HG03520 (cell line): ENCODE data around the gene HSD17B2.
"Not testable (repeated sequence)": the region's sequence is repeated elsewhere in the genome, so short reads cannot be mapped to it uniquely, and the experiment has no call there.

Experiments
- ATAC-seq: cut with Tn5 transposase; IDR thresholded peaks from one replicate; pipeline ENCODE4 v1.9.1; 2021; ENCODE audit warnings: mild to moderate bottlenecking, moderate library complexity; ENCODE audit not compliant: unreplicated experiment

The HSD17B2 gene, protein sequence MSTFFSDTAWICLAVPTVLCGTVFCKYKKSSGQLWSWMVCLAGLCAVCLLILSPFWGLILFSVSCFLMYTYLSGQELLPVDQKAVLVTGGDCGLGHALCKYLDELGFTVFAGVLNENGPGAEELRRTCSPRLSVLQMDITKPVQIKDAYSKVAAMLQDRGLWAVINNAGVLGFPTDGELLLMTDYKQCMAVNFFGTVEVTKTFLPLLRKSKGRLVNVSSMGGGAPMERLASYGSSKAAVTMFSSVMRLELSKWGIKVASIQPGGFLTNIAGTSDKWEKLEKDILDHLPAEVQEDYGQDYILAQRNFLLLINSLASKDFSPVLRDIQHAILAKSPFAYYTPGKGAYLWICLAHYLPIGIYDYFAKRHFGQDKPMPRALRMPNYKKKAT

GRCh38 chr16:82034981-82035612, at the start of gene HSD17B2:
TSS of gene HSD17B2 (plus strand) at chr16:82035253. CDS start at chr16:82035425, 172 bp downstream.
- ATAC-seq: no peak

DNA sequence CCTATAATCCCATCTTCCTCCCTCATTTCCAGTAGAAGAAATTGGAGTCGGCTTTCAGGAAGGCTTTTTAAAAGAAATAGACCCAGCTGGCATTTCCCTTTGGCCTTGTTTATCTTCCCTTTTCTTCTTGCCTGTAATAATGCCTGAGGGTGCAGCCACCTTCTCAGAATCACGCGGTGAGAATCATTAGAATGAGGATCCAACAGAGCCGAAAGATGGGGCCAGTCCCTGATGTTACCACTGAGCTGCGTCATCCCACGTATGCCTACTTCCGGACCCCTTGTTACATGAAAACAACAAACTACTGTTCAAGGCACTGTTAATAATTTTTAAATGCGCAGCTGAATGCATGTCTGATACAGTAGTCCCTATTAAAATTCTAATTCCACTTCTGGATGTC, 47.9 kb upstream of the HSD17B2 start:
- ATAC-seq: no peak

- no peak for ATAC-seq
Observed at GRCh38 chr16:81987706-81988105, 47.3 kb upstream of the HSD17B2 start.

- no peak for ATAC-seq
Observed at GRCh38 chr16:81992859-81993258, 42.2 kb upstream of the HSD17B2 start.

DNA sequence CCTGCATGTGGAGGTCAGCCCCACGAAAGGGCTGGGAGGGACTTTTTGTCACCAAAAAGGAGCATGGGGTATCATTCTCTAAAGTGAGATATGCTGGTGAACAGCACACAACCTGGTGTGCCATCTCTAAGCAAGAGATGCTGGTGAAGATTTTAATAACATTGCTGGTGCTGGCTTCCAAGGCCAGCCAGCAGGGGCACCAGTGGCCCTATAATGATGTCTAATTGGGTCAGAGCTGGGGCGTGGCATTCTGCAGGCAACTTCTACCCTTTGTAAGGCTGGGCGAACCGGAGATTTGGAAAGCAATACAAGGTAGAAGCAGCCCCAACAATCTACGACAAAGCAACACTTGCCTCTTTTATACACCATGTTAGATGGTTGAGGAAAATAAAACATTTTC, 40.6 kb upstream of the HSD17B2 start:
- no peak for ATAC-seq

DNA sequence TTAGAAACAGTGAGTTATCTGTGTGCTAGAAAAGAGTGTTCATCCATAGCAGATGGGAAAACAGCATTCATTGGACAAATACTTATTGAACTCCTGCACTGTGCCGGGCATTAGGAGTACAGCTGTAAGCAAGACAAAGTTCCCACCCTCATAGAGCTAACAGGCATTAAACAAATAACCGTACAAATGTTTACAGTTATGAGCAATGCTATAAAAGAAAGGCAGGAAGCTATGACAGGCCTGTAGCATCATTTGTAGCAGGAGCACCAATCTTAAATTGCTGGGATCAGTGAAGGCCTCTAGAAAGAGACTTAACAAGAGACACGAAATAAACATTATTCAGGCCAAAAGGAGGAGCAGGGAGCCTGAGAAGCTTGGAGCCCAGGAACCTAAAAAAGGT, 39.4 kb upstream of the HSD17B2 start:
- no peak for ATAC-seq

GRCh38 chr16:81996664-81997509, 38.2 kb upstream of the HSD17B2 start:
- no peak for ATAC-seq

- ATAC-seq: no peak
Observed at GRCh38 chr16:81997738-81998137, 37.3 kb upstream of the HSD17B2 start.

GRCh38 chr16:82002831-82003230, 32.2 kb upstream of the HSD17B2 start:
- ATAC-seq: no peak

- ATAC-seq: no peak
Observed at GRCh38 chr16:82004601-82005000, 30.5 kb upstream of the HSD17B2 start.

DNA sequence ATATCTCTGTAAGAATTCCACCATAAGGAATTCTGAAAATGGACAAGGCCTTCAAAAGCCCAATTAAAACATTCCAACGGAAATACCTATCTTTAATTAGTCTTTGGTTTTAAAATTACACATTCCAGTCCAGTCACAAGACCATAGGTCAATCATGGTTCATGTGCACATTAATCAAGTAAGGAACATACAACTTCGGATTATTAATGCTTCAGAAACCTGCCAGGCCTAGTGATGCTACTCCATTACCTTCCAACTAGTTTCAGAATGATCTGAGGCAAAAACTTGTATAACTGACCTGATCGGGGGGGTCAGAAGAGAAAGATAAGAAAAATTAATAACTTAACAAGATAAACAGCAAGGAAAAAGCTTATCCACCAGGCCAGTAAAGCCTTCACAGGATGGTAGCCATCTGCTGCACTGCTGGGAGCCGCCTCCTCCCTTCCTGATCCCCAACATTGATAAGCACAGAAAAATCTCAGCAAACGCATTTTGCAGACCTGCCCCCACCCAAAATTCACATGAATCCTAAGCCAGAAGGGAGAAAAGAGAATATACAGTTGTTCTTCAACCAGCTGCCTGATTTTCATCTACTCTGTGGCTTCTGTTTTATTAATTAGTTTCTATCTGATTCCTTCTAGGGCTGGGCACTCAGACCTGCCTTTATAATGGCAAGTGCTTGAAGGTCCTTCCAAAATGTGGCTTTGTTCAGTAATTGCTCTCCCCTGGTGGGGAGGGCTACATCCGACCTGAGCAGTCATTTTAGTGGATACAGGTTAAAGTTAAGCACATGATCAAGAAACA, 29.8 kb upstream of the HSD17B2 start:
- ATAC-seq: no peak

GRCh38 chr16:82006036-82006435, 29.0 kb upstream of the HSD17B2 start:
- no peak for ATAC-seq

DNA sequence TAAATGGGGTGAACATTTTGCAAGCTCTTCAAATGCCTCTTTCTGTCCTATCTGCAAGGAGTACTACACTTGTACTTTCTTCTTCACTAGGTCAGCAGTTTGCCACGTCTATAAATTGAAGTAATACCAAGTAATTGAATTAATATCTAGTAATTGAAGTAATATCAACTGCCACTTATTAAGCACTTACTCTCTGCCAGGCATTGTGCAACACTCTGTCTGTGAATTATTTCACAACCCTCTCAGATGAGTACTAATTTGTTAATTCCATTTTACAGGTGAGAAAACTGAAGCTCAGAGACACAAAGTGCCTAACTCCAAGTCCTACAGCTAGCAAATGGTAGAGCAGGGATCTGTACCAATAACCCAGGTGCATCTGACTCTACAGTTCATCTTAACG, 27.9 kb upstream of the HSD17B2 start:
- ATAC-seq: no peak

DNA sequence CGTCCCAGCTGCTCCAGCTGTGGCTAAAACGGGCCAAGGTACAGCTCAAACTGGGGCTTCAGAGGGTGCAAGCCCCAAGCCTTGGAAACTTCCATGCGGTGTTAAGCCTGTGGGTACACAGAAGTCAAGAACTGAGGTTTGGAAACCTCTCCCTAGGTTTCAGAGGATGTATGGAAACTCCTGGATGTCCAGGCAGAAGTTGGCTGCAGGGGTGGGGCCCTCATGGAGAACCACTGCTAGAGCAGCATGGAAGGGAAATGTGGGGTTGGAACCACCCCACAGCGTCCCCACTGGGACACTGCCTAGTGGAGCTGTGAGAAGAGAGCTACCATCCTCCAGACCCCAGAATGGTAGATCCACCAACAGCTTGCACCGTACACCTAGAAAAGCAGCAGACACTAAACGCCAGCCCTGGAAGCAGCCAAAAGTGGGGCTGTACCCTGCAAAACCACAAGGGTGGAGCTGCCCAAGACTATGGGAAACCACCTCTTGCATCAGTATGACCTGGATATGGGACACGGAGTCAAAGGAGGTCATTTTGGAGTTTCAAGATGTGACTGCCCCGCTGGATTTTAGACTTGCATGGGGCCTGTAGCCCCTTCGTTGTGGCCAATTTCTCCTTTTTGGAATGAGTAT, 26.0 kb upstream of the HSD17B2 start:
- ATAC-seq: no peak

GRCh38 chr16:82009789-82010188, 25.3 kb upstream of the HSD17B2 start:
- not testable (repeated sequence) for ATAC-seq

- ATAC-seq: no peak
Observed at GRCh38 chr16:82010649-82011048, 24.4 kb upstream of the HSD17B2 start.

DNA sequence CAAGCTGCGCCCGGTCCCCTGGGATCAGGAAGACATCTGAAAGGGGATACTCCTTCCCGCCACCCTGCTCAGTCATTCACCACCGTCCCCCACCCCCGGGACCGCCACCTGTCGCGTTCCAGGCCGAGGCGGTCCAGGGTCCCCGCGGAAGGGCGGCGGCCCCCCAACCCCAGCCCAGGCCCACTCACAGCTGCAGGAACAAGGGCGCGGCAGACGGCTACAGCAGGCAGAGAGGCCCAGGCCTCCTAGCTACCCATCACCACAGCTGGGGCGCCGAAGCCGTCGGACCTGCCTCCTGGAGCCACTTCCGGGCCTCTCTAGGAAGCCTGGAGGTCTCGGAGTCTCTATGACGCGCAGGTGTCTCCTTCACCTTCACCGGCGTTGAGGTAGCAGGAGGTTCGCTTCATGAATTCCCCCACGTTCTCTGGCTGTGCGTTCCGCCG, 23.8 kb upstream of the HSD17B2 start, which contains the start of gene SDR42E1:
Gene SDR42E1 (minus strand): TSS at position 272 of the 443 bp plus-strand sequence. CDS start 10,612 bp downstream, outside the sequence.
- ATAC-seq: peak; percentile 91

DNA sequence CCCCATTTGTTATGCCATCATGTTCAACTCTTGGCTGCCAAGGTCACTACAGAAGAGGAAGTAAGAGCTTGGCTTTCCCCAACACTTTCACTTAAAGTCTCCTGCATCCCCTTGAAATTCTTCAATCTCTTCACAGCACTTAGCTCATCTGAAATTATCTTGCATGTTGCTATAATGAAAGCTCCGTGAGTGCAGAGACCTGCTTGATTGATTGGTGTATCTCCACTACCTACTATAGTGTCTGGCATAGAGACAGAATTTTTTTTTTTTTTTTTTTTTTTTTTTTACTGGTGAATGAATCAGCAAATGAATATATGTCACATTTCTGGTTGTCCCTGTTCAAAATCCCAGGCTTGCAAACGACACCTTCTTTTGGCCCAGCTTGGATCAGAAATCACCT, 21.9 kb upstream of the HSD17B2 start:
- ATAC-seq: no peak

DNA sequence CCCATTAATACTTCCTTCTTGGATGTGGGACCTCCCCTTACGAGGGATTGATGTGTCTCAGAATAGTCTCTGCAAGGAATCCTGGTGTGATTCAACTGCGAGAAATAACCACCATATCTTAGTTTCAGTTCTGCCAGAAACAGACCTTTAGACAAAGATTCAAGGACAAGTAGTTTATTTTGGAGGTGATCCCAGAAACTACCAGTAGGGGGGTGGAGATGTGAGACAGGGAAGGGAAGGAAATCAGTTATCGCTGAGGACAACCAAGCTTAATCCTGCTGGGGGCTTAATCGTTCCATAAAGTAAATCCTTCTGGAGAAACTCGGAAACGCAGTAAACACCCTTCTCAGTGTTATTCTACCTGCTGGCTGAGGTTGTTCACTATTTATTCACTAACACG, 18.8 kb upstream of the HSD17B2 start:
- ATAC-seq: no peak

DNA sequence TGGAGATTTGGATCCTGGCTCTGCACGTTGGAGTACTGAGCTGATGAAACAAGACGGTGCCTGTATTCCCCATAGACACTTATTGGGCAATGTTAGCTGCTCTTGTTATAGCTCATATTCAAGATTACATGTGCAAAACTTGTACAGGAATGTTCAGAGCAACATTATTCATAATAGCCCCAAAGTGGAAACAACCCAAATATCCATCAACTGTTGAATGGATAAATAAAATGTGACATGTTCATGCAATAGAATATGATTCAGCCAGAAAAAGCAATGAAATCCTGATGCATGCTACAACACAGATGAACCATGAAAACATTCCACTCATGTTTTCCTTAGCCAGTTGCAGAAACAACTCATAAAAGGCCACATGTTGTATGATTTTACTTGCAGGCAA, 18.1 kb upstream of the HSD17B2 start:
- no peak for ATAC-seq
